Stomach (tissue), 9 donors: ENCODE results near the gene MTX3. TPM values are rescaled to one million over a fixed set of nuclear protein-coding genes. Genes with fewer than 3 reads are reported as not detected.

Experiments used
- DNase-seq, 2 donors: peaks; one replicate each; pipeline versions ENCODE4 v3.0.0 to v3.0.0-alpha.2; 2013 to 2019
- H3K27ac ChIP-seq, 5 donors: fragments of 200-600 bp in 4 of 5; sonication (generic) in 4 of 5; one replicate each; pipeline ENCODE4 v1.5.1; 2013 to 2019; ENCODE audit warnings: mild to moderate bottlenecking in 1 of 5, moderate library complexity in 1 of 5
- H3K27me3 ChIP-seq, 3 donors: fragments of 200-600 bp; sonication (generic); one replicate each; pipeline ENCODE4 v1.5.1; 2017 to 2019; ENCODE audit warnings: mixed run types in 1 of 3
- H3K36me3 ChIP-seq, 4 donors: fragments of 200-600 bp; sonication (generic); 1 replicate in 3 of 4; 2 replicates in 1 of 4; pipeline ENCODE4 v1.5.1; 2016 to 2019
- H3K4me1 ChIP-seq, 4 donors: fragments of 200-600 bp; sonication (generic); one replicate each; pipeline ENCODE4 v1.5.1; 2016 to 2019
- H3K4me3 ChIP-seq, 4 donors: fragments of 200-600 bp; sonication (generic) in 3 of 4; one replicate each; pipeline ENCODE4 v1.5.1; 2016 to 2019; ENCODE audit warnings: mild to moderate bottlenecking in 1 of 4
- H3K9me3 ChIP-seq, 4 donors: fragments of 200-600 bp; sonication (generic); one replicate each; pipeline ENCODE4 v1.5.1; 2016 to 2019
- CTCF ChIP-seq, 7 experiments: fragments of 450-650 bp in 4 of 7; fragments of 200-600 bp in 3 of 7; sonication (generic) in 3 of 7; IDR thresholded peaks; one replicate each; pipeline ENCODE4 v1.5.1; 2016 to 2019; ENCODE audit warnings: antibody characterized with exemption in 7 of 7, control low read depth in 2 of 7, mild to moderate bottlenecking in 1 of 7
- EP300 ChIP-seq: sonication (generic); formaldehyde crosslinking; IDR thresholded peaks from one replicate; pipeline ENCODE4 v1.6.1; 2017; ENCODE audit warnings: antibody characterized with exemption
- POLR2A ChIP-seq, 4 donors: fragments of 450-650 bp; IDR thresholded peaks; one replicate each; pipeline ENCODE4 v1.6.1; 2016; ENCODE audit warnings: antibody characterized with exemption in 4 of 4, control low read depth in 2 of 4, mild to moderate bottlenecking in 1 of 4, moderate library complexity in 1 of 4
- POLR2AphosphoS5 ChIP-seq, 3 donors: sonication (generic); formaldehyde crosslinking; IDR thresholded peaks; one replicate each; pipeline ENCODE4 v1.6.1; 2016; ENCODE audit warnings: antibody characterized with exemption in 3 of 3
- WGBS, 5 donors: extraction: QIAGEN DNeasy Blood & Tissue Kit in 3 of 5; methylation state at CpG; one replicate each; pipeline versions ENCODE4 v1.1.5 to v1.1.7; 2013 to 2018; 5-methylcytosine and 5-hydroxymethylcytosine counted together
- intact Hi-C: fragments of 100-400 bp; cut with DNase I; formaldehyde crosslinking; loops from one replicate; pipeline ENCODE4 v1.15.1; 2023; ENCODE audit warnings: low total_unique reads
- polyA plus RNA-seq, 3 donors: library from polyadenylated mRNA; stranded (reverse); fragments of 200-250 nt; gene quantifications; one replicate each; pipeline ENCODE4 v1.2.3, GENCODE V29; 2013
- total RNA-seq, 5 donors: library from RNA; depleted of rRNA; stranded (reverse); fragments of >200 nt; gene quantifications; one replicate each; pipeline versions ENCODE4 v1.1.0 to v1.2.3, GENCODE V29; 2014 to 2016
- donor health status: healthy with polysubstance abuse.
- donor health status: Bipolar disorder and iron deficiency.
- donor health status: healthy.

Gene MTX3
- total and polyA plus RNA-seq, 8 donors, result 0.58 to 26.8 (median 5.0) TPM

- no peak for TF ChIP-seq CTCF (IDR thresholded peaks at IDR 0.05)
- TF ChIP-seq EP300, result no peak
- no peak for TF ChIP-seq POLR2A (IDR thresholded peaks at IDR 0.05)
- TF ChIP-seq POLR2AphosphoS5 (IDR thresholded peaks at IDR 0.05), result no peak
- 66 to 86% (median 77%) methylated on average over 5 of the region's 5 CpGs for WGBS, 5 donors
- DNase-seq, result no peak
- intact Hi-C loops, result no loop called here
- Histone ChIP-seq H3K36me3 (no peaks in the 10 kb centered on the region), H3K4me1 (no peaks in the 10 kb centered on the region), H3K4me3 (no peak overlapping the region), H3K9me3 (no peaks in the 10 kb centered on the region), H3K27ac (no peak overlapping the region), H3K27me3 (no peaks in the 10 kb centered on the region)
These were observed 35.6 kb downstream of the MTX3 start for GRCh38 chr5:79955356-79955895.

DNA sequence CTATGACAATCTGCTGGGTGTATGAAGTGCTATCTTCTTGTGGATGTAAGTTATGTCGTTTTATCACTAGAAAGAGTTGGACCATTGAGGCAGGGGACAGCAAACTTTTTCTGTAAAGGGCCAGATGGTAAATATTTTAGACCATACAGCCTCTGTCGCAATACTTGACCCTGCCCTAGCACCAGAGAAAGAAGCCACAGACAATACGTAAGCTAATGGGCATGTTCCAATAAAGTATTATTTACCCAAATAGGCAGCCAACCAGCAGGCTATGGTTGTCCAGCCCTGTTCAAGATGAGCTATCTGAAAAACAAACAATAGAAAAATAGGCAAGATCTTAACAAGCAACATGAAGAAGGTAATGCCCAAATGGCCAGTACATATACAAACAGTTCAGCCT is 36.4 kb downstream of the MTX3 start:
- Histone ChIP-seq H3K27ac (no peak overlapping the region), H3K27me3 (no peaks in the 10 kb centered on the region), H3K9me3 (no peaks in the 10 kb centered on the region), H3K36me3 (no peaks in the 10 kb centered on the region), H3K4me3 (no peak overlapping the region), H3K4me1 (no peaks in the 10 kb centered on the region)
- no peak for DNase-seq
- intact Hi-C loops, result no loop called here
- WGBS, 5 donors, result 66 to 80% (median 77%) methylated on average over 3 of the region's 3 CpGs
- no peak for TF ChIP-seq POLR2A (IDR thresholded peaks at IDR 0.05)
- TF ChIP-seq EP300, result no peak
- TF ChIP-seq POLR2AphosphoS5 (IDR thresholded peaks at IDR 0.05), result no peak
- TF ChIP-seq CTCF (IDR thresholded peaks at IDR 0.05), result no peak

DNA sequence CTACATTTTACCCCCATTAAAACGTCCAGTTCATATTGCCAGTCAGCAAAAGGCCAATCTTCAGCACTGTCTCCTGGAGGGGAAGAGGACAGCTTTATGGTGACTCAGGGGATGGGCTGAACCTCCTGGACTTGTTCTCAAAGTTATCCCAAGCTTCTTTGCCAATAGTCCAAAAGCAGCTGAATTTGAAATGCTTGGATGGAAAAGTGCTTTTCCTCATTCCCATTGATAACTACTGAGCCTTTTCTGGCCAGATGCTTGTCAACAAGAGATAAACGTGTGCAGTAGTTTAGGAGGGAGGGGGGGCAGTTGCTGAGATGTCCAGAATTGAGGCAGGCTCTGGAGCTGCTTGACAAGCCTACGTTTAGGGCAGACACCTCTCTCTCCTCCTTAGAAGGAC is 43.5 kb downstream of the MTX3 start:
- no peaks in the 10 kb centered on the region for H3K36me3 ChIP-seq
- H3K27ac ChIP-seq, result no peak overlapping the region
- no peaks in the 10 kb centered on the region for H3K9me3 ChIP-seq
- no peak for TF ChIP-seq EP300
- no peak for TF ChIP-seq CTCF (IDR thresholded peaks at IDR 0.05)
- TF ChIP-seq POLR2AphosphoS5 (IDR thresholded peaks at IDR 0.05), result no peak
- TF ChIP-seq POLR2A (IDR thresholded peaks at IDR 0.05), result no peak
- H3K27me3 ChIP-seq, result no peaks in the 10 kb centered on the region
- H3K4me1 ChIP-seq, result no peaks in the 10 kb centered on the region
- H3K4me3 ChIP-seq, result no peak overlapping the region
- no peak for DNase-seq
- intact Hi-C loops, result no loop called here
- WGBS, 5 donors, result 54 to 64% (median 56%) methylated on average over 3 of the region's 3 CpGs

GRCh38 chr5:79938468-79938867 is 52.6 kb downstream of the MTX3 start:
- 59 to 79% (median 70%) methylated on average over 3 of the region's 3 CpGs for WGBS, 5 donors
- H3K27ac ChIP-seq, result no peak overlapping the region
- TF ChIP-seq CTCF (IDR thresholded peaks at IDR 0.05), result no peak
- no peak for TF ChIP-seq POLR2AphosphoS5 (IDR thresholded peaks at IDR 0.05)
- no peak for TF ChIP-seq EP300
- TF ChIP-seq POLR2A (IDR thresholded peaks at IDR 0.05), result no peak
- H3K36me3 ChIP-seq, result no peaks in the 10 kb centered on the region
- H3K4me3 ChIP-seq, result no peak overlapping the region
- H3K27me3 ChIP-seq, result no peaks in the 10 kb centered on the region
- no peaks in the 10 kb centered on the region for H3K4me1 ChIP-seq
- no peaks in the 10 kb centered on the region for H3K9me3 ChIP-seq
- intact Hi-C loops, result no loop called here
- DNase-seq, result no peak
